HG03378 (cell line): Measurements from ENCODE around the gene LRRC3B.
A peak's percentile ranks its signal among the peaks of the same experiment; 100 is the strongest.
"Not testable (repeated sequence)": the region's sequence is repeated elsewhere in the genome, so short reads cannot be mapped to it uniquely, and the experiment has no call there.

Experiments used
- ATAC-seq: cut with Tn5 transposase; IDR thresholded peaks from one replicate; pipeline ENCODE4 v1.9.1; 2021; ENCODE audit warnings: mild to moderate bottlenecking, moderate library complexity; ENCODE audit not compliant: unreplicated experiment

Gene LRRC3B

GRCh38 chr3:26622621-26623418, at the start of gene LRRC3B:
TSS of gene LRRC3B (plus strand) at chr3:26622772. CDS start at chr3:26709673, 86,901 bp downstream.
- no peak for ATAC-seq

- ATAC-seq = peak; percentile 77
Measured at GRCh38 chr3:26574766-26575165, 47.8 kb upstream of the LRRC3B start.

- no peak for ATAC-seq
Measured at GRCh38 chr3:26579116-26579515, 43.5 kb upstream of the LRRC3B start.

- ATAC-seq = no peak
Measured at GRCh38 chr3:26587571-26587970, 35.0 kb upstream of the LRRC3B start.

- no peak for ATAC-seq
Measured at GRCh38 chr3:26588931-26589330, 33.6 kb upstream of the LRRC3B start.

- no peak for ATAC-seq
Measured at GRCh38 chr3:26589678-26590077, 32.9 kb upstream of the LRRC3B start.

- no peak for ATAC-seq
Measured at GRCh38 chr3:26590919-26591484, 31.6 kb upstream of the LRRC3B start.

GRCh38 chr3:26591926-26592325, 30.6 kb upstream of the LRRC3B start:
- ATAC-seq = no peak

GRCh38 chr3:26592451-26592850, 30.1 kb upstream of the LRRC3B start:
- no peak for ATAC-seq

- ATAC-seq = no peak
Measured at GRCh38 chr3:26596335-26596734, 26.2 kb upstream of the LRRC3B start.

- not testable (repeated sequence) for ATAC-seq
Measured at GRCh38 chr3:26603311-26603710, 19.3 kb upstream of the LRRC3B start.

GRCh38 chr3:26603771-26604170, 18.8 kb upstream of the LRRC3B start:
- ATAC-seq = not testable (repeated sequence)

- ATAC-seq = no peak
Measured at GRCh38 chr3:26614006-26614685, 8.4 kb upstream of the LRRC3B start.

GRCh38 chr3:26621176-26621575, 1.4 kb upstream of the LRRC3B start:
- ATAC-seq = no peak

- ATAC-seq = no peak
Measured at GRCh38 chr3:26621906-26622620, 509 bp upstream of the LRRC3B start.

- ATAC-seq = no peak
Measured at GRCh38 chr3:26623419-26624208, 1.0 kb downstream of the LRRC3B start.

- ATAC-seq = no peak
Measured at GRCh38 chr3:26624209-26624765, 1.7 kb downstream of the LRRC3B start.

- ATAC-seq = no peak
Measured at GRCh38 chr3:26625187-26625586, 2.6 kb downstream of the LRRC3B start.

GRCh38 chr3:26627080-26627479, 4.5 kb downstream of the LRRC3B start:
- ATAC-seq = no peak

- no peak for ATAC-seq
Measured at GRCh38 chr3:26628915-26629314, 6.3 kb downstream of the LRRC3B start.
